Activated T-cell treated with anti-CD3 and anti-CD28 coated beads for 24 hours (primary cell): ENCODE measurements around the gene ZNF211.

ENCODE experiments used
- DNase-seq: peaks from one replicate; pipeline ENCODE4 v3.0.0-alpha.2; 2020; ENCODE audit warnings: low read depth

The ZNF211 gene

DNA sequence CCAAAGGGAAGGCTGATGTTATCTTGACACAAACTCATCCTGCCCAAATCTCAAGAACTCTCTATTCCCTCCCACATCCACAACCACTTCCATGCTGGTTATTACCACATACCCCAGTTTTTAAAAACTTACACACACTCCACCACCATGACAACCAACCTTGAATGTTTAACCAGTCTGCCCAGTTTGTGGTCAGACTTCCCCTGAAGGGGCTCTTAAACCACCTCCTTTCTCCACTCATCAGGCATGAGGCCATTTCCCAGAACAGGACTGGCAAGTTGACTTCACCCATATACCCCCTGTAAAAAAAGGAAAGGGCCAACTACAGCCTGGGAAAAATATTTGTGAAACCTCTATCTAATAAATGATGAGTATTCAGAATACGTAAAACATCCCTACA is 23.4 kb downstream of the ZNF211 start:
- no peak for DNase-seq

- no peak for DNase-seq
These were observed 31.5 kb downstream of the ZNF211 start for GRCh38 chr19:57664269-57665127.

DNA sequence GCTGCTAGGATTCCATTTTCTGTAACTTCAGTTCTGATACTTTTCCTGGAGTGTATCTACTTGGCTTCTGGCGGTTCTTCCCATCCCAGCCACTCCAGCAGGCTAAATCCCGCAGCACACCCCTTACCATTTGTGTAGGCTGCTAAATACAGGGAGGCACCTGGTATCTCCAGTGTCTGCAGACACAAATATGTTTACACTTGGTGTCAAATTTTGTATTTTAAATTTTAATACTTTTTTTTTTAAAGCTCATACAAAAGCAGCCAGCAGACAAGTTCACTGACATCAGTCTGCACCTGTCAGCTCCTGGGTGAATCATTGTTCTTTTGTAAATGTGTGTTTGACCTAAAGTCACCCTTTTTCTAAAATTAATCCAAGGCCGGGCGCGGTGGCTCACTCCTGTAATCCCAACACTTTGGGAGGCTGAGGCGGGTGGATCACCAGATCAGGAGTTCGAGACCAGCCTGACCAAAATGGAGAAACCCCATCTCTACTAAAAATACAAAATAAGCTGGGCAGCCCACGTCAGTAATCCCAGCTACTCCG is 32.4 kb downstream of the ZNF211 start:
- DNase-seq: no peak

DNA sequence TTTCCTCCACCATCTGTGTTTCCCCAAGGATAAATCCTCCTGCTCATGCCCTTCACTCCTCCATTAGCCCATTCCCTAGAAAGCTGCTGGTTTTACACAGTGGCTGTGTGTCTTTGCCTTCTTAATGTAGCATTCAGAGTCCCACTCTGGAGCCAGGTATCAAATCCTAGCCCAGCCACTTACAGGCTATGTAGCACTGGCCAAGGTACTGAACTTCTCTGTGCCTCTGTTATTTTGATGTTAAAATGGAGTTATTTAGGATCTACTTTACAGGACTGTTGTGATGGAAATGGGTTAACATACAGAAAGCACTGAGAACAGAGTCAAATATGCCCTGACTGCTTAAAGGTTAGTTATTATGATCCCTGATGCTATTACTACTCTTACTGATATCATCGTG is 34.3 kb downstream of the ZNF211 start:
- DNase-seq: no peak

DNA sequence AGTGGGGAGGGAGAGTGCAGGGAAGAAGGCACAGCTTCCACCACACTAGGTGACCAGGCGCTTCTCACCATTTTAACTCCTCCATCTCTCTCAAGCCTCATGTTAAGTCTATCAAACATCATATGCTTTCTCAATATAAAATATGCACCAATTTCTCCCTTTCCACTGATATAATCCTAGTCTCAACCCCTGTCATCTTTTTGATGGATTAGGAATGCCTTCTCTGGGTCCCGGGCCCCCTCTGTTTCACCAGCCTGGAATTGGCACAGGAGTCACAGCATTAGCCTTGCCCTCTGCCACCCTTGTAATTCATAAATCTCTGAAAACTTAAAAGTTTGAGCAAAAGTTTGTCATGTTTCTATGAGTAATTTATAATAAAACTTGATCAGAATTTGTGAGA is 35.7 kb downstream of the ZNF211 start, which contains the start of gene ZSCAN4:
Gene ZSCAN4 (plus strand): TSS at position 301 of the 400 bp plus-strand sequence. CDS start 7,211 bp downstream, outside the sequence.
- DNase-seq: no peak

DNA sequence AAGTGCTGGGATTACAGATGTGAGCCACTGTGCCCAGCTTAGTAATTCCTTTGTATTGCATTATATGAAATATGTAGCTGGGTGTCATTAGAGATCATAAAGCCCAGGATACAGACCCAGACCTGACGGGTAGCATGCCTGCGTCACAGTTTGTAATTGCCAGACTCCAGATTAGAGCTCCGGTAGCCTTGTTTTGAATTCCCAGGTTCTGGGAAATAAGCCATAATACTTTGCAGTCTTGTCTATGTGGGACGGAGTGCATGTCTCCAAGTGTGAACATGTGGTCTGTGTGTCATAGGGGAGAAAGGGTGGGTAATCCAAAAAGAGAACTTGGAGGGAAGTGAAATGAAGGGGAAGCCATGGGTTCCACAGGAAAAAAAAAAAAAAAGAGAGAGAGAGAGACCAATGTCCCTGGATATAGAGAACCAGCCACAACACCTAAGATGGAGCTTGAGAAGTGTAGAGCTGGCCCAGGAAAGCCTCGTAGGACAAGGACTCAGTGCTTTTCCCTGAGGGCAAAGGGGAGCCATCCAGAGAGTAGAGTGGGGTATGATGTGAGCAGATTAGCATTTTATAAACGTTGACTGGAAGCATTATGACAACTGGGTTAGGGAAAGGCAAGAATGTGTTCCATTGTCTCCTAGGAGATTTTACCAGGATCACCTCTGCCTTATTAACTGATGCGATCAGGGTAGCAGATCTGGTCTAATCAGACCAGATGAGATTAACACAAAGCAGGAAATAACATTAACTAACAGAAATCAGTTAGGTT is 38.3 kb downstream of the ZNF211 start:
- no peak for DNase-seq

GRCh38 chr19:57672466-57672865 is 39.5 kb downstream of the ZNF211 start:
- no peak for DNase-seq

GRCh38 chr19:57675881-57676280 is 42.9 kb downstream of the ZNF211 start:
- no peak for DNase-seq

GRCh38 chr19:57682226-57682766 is 49.3 kb downstream of the ZNF211 start:
- DNase-seq: no peak

DNA sequence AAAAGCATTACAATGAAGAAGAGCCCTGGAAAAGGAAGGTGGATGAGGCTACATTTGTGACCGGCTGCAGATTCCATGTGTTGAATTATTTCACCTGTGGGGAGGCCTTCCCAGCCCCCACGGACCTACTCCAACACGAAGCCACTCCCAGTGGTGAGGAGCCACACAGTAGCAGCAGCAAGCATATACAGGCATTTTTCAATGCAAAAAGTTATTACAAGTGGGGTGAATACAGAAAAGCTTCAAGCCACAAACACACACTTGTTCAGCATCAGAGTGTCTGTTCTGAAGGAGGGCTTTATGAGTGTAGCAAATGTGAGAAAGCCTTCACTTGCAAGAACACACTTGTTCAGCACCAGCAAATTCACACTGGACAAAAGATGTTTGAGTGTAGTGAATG is 53.8 kb downstream of the ZNF211 start:
- no peak for DNase-seq

DNA sequence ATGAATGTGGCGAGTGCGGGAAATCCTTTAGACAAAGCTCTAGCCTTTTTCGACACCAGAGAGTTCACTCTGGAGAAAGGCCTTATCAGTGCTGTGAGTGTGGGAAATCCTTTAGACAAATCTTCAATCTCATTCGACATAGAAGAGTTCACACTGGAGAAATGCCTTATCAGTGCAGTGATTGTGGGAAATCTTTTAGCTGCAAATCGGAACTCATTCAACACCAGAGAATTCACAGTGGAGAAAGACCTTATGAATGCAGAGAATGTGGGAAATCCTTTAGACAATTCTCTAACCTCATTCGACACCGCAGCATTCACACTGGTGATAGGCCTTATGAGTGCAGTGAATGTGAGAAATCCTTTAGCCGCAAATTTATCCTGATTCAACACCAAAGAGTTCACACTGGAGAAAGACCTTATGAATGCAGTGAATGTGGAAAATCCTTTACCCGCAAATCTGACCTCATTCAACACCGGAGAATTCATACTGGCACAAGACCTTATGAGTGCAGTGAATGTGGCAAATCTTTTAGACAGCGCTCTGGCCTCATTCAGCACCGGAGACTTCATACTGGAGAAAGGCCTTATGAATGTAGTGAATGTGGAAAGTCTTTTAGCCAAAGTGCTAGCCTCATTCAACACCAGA is 54.5 kb downstream of the ZNF211 start:
- no peak for DNase-seq

DNA sequence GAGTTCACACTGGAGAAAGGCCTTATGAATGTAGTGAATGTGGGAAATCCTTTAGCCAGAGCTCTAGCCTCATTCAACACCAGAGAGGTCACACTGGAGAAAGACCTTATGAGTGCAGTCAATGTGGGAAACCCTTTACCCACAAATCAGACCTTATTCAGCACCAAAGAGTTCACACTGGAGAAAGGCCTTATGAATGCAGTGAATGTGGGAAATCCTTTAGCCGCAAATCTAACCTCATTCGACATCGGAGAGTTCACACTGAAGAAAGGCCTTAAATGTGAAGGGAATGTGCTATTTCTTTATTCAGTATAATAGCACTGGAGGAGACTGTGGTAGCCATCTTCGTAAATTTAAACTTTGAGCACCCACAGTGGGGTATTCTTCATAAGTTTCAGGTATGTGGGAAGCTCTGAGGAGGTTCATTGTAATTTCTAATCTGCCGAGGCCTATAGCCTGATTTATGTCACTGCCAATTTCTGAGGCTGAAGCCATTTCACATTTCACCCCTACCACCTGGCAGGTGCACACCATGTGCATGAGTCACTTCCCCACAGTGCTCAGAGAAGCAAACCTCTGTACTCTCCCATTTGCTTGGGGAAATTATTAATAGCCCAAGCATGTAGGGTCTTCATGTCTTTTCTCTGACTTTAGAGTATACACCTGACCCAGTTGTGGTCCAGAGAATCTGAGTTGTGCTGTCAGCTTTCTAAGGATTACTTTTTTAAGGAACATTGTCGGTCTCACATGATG is 55.2 kb downstream of the ZNF211 start:
- no peak for DNase-seq

GRCh38 chr19:57689750-57690149 is 56.8 kb downstream of the ZNF211 start:
- DNase-seq: no peak
